Fibroblast of lung (primary cell): ENCODE results near the gene DNMT3A.

ENCODE experiments used
- EZH2 ChIP-seq: IDR thresholded peaks from 2 replicates; pipeline ENCODE4 v1.5.1; 2012; ENCODE audit warnings: low read length, control low read depth, mild to moderate bottlenecking; ENCODE audit errors: missing control alignments
- TF ChIP-seq, protein P1 (sequence below), 2 donors: IDR thresholded peaks in 1 of 2; conservative IDR thresholded peaks in 1 of 2; 1 replicate in 1 of 2; 2 replicates in 1 of 2; pipeline ENCODE4 v1.5.1; 2011 to 2012; ENCODE audit warnings: low read length in 2 of 2, control low read depth in 1 of 2, inconsistent platforms in 1 of 2, low read depth in 1 of 2, mild to moderate bottlenecking in 1 of 2

DNA sequence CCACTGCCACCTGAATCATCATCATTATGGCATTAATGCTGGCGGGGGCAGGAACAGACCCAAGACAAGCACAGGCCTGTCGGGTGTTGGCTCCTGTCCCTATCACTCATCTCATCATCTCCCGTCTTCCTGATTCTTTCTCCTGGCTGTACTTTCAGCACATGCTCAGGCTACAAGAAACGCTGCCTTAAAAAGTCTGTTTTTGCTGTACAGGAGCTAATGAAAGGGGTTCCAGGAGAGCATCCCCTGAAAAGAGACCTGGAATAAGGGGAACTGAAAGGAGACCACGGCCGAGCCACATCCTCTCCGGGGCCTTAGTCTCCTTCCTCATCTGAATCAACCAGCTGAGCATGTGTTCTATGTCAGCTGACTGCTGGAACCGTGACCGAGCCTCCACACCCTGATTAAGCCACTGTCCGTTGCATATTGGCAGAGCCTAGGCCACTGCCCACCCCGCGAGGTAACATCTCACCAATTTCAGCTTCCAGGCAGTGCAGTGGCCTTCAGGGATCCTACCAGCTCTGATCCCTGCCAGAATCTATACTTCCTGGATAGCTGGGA, 62.6 kb downstream of the DNMT3A start:
- TF ChIP-seq, protein P1, sequence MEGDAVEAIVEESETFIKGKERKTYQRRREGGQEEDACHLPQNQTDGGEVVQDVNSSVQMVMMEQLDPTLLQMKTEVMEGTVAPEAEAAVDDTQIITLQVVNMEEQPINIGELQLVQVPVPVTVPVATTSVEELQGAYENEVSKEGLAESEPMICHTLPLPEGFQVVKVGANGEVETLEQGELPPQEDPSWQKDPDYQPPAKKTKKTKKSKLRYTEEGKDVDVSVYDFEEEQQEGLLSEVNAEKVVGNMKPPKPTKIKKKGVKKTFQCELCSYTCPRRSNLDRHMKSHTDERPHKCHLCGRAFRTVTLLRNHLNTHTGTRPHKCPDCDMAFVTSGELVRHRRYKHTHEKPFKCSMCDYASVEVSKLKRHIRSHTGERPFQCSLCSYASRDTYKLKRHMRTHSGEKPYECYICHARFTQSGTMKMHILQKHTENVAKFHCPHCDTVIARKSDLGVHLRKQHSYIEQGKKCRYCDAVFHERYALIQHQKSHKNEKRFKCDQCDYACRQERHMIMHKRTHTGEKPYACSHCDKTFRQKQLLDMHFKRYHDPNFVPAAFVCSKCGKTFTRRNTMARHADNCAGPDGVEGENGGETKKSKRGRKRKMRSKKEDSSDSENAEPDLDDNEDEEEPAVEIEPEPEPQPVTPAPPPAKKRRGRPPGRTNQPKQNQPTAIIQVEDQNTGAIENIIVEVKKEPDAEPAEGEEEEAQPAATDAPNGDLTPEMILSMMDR (conservative IDR thresholded peaks at IDR 0.05 in 1 of 2, IDR thresholded peaks at IDR 0.05 in 1 of 2; ENCODE audit: low read depth in 1 of 2, low read length in 2 of 2), result no peak
- TF ChIP-seq EZH2, result no peak
